Measurements from ENCODE around the gene TBC1D1. TPM values are rescaled to one million over a fixed set of nuclear protein-coding genes. Genes with fewer than 3 reads are reported as not detected.

TBC1D1 gene
- total RNA-seq, 1 experiment from 2014 or later: 36.0 TPM

GRCh38 chr4:38123555-38123954 is 232.7 kb downstream of the TBC1D1 start:
- TF ChIP-seq CTCF (IDR thresholded peaks at IDR 0.05; ENCODE audit: unreplicated experiment): no peak
- Mint-ChIP-seq H3K4me1 (ENCODE audit: insufficient read depth, unreplicated experiment) (peaks cover 4% of the 10 kb centered on the region), H3K4me3 (ENCODE audit: unreplicated experiment) (no peak overlapping the region), H3K27ac (ENCODE audit: low read depth, unreplicated experiment) (no peak overlapping the region), H3K36me3 (ENCODE audit: insufficient read depth, unreplicated experiment) (no peaks in the 10 kb centered on the region), H3K9me3 (ENCODE audit: unreplicated experiment) (no peaks in the 10 kb centered on the region), H3K27me3 (ENCODE audit: insufficient read depth, unreplicated experiment) (no peaks in the 10 kb centered on the region)
- no TSS peak for BruUV-seq (replicated peaks)
- intact Hi-C loops (cut with micrococcal nuclease): no loop called here
- CTCF ChIA-PET: no interaction called here
- POLR2A ChIA-PET: no interaction called here
- no peak for DNase-seq (ENCODE audit: unreplicated experiment)

GRCh38 chr4:38124961-38125360 is 234.1 kb downstream of the TBC1D1 start:
- no peaks in the 10 kb centered on the region for H3K27me3 Mint-ChIP-seq (ENCODE audit: insufficient read depth, unreplicated experiment)
- no peaks in the 10 kb centered on the region for H3K36me3 Mint-ChIP-seq (ENCODE audit: insufficient read depth, unreplicated experiment)
- TF ChIP-seq CTCF (IDR thresholded peaks at IDR 0.05; ENCODE audit: unreplicated experiment): no peak
- no peak overlapping the region for H3K27ac Mint-ChIP-seq (ENCODE audit: low read depth, unreplicated experiment)
- ChIA-PET POLR2A (no interaction called here), CTCF (no interaction called here)
- peaks cover 14% of the 10 kb centered on the region for H3K4me1 Mint-ChIP-seq (ENCODE audit: insufficient read depth, unreplicated experiment)
- no peak overlapping the region for H3K4me3 Mint-ChIP-seq (ENCODE audit: unreplicated experiment)
- intact Hi-C loops (cut with micrococcal nuclease): no loop called here
- H3K9me3 Mint-ChIP-seq (ENCODE audit: unreplicated experiment): no peaks in the 10 kb centered on the region
- no TSS peak for BruUV-seq (replicated peaks)
- no peak for DNase-seq (ENCODE audit: unreplicated experiment)

GRCh38 chr4:38125816-38126215 is 234.9 kb downstream of the TBC1D1 start:
- Mint-ChIP-seq H3K36me3 (ENCODE audit: insufficient read depth, unreplicated experiment) (no peaks in the 10 kb centered on the region), H3K27me3 (ENCODE audit: insufficient read depth, unreplicated experiment) (no peaks in the 10 kb centered on the region), H3K4me1 (ENCODE audit: insufficient read depth, unreplicated experiment) (peaks cover 14% of the 10 kb centered on the region), H3K4me3 (ENCODE audit: unreplicated experiment) (no peak overlapping the region), H3K9me3 (ENCODE audit: unreplicated experiment) (no peaks in the 10 kb centered on the region), H3K27ac (ENCODE audit: low read depth, unreplicated experiment) (no peak overlapping the region)
- BruUV-seq (replicated peaks): no TSS peak
- TF ChIP-seq CTCF (IDR thresholded peaks at IDR 0.05; ENCODE audit: unreplicated experiment): no peak
- intact Hi-C loops (cut with micrococcal nuclease): no loop called here
- POLR2A ChIA-PET: interaction anchor here (1.3 kb wide), 1 partner anchor 31 kb away, joined by 3 read pairs; no protein-coding TSS in a partner anchor
- peak; percentile 1 for DNase-seq (ENCODE audit: unreplicated experiment)
- CTCF ChIA-PET: no interaction called here

GRCh38 chr4:38128478-38129459 is 237.9 kb downstream of the TBC1D1 start:
- TF ChIP-seq CTCF (IDR thresholded peaks at IDR 0.05; ENCODE audit: unreplicated experiment): no peak
- BruUV-seq (replicated peaks): no TSS peak
- ChIA-PET CTCF (interaction anchor here (0.6 to 1.2 kb wide), 3 partner anchors 14 to 66 kb away, joined by 3 to 4 read pairs (median 3); no protein-coding TSS in a partner anchor), POLR2A (interaction anchor here (0.7 to 1.3 kb wide), 6 partner anchors 26 to 63 kb away, joined by 3 to 9 read pairs (median 4); no protein-coding TSS in a partner anchor)
- Mint-ChIP-seq H3K36me3 (ENCODE audit: insufficient read depth, unreplicated experiment) (no peaks in the 10 kb centered on the region), H3K27ac (ENCODE audit: low read depth, unreplicated experiment) (peak overlapping the region; percentile 95), H3K4me3 (ENCODE audit: unreplicated experiment) (peak overlapping the region; percentile 38), H3K4me1 (ENCODE audit: insufficient read depth, unreplicated experiment) (peaks cover 25% of the 10 kb centered on the region), H3K9me3 (ENCODE audit: unreplicated experiment) (no peaks in the 10 kb centered on the region), H3K27me3 (ENCODE audit: insufficient read depth, unreplicated experiment) (no peaks in the 10 kb centered on the region)
- DNase-seq (ENCODE audit: unreplicated experiment): peak; percentile 70
- intact Hi-C loops (cut with micrococcal nuclease): no loop called here
